ENCODE results near the gene SLC6A3. TPM values are rescaled to one million over a fixed set of nuclear protein-coding genes. Genes with fewer than 3 reads are reported as not detected.

SLC6A3 gene
- total RNA-seq, 1 experiment from 2014 or later = 0.05 TPM

- intact Hi-C loops (cut with micrococcal nuclease; ENCODE audit: unreplicated experiment) (no loop called here), in situ Hi-C loops (cut with HindIII; ENCODE audit: low pct_unique_long_range_greater_than_20kb, low sequenced_read_pairs) (no loop called here)
- Histone ChIP-seq H3K27ac (ENCODE audit: low read length) (no peak overlapping the region), H3K4me1 (ENCODE audit: control insufficient read depth, insufficient read depth, low read length) (no peaks in the 10 kb centered on the region), H3K9me3 (ENCODE audit: control insufficient read depth, insufficient read depth, low read depth, low read length) (peaks cover 12% of the 10 kb centered on the region; the same call in 1 of the 2 replicates), H3K4me3 (ENCODE audit: low read depth in 2 of 2, low read length in 2 of 2) (no peak overlapping the region), H3K36me3 (ENCODE audit: control insufficient read depth, insufficient read depth, low read length) (no peaks in the 10 kb centered on the region), H3K27me3 (ENCODE audit: control insufficient read depth, insufficient read depth, low read length) (no peaks in the 10 kb centered on the region)
- no peak for ATAC-seq
- DNase-seq (ENCODE audit: low read depth, low spot score) = no peak
- POLR2A ChIA-PET = no interaction called here
- CTCF ChIA-PET = no interaction called here
- BruUV-seq (replicated peaks) = no TSS peak
- no peak for TF ChIP-seq REST (IDR thresholded peaks at IDR 0.05; ENCODE audit: insufficient read depth in 1 of 2, low read depth in 2 of 2, low read length in 1 of 2)
- TF ChIP-seq TCF7L2 (IDR thresholded peaks at IDR 0.05; ENCODE audit: low read depth, low read length) = no peak
- no peak for TF ChIP-seq SIN3A (IDR thresholded peaks at IDR 0.05; ENCODE audit: borderline replicate concordance, insufficient read depth, low read depth, low read length)
- TF ChIP-seq POLR2AphosphoS5 (IDR thresholded peaks at IDR 0.05; ENCODE audit: low read depth, low read length) = no peak
- TF ChIP-seq CTCF (IDR thresholded peaks at IDR 0.05) = no peak
Measured at GRCh38 chr5:1431021-1431811, 14.0 kb downstream of the SLC6A3 start.

DNA sequence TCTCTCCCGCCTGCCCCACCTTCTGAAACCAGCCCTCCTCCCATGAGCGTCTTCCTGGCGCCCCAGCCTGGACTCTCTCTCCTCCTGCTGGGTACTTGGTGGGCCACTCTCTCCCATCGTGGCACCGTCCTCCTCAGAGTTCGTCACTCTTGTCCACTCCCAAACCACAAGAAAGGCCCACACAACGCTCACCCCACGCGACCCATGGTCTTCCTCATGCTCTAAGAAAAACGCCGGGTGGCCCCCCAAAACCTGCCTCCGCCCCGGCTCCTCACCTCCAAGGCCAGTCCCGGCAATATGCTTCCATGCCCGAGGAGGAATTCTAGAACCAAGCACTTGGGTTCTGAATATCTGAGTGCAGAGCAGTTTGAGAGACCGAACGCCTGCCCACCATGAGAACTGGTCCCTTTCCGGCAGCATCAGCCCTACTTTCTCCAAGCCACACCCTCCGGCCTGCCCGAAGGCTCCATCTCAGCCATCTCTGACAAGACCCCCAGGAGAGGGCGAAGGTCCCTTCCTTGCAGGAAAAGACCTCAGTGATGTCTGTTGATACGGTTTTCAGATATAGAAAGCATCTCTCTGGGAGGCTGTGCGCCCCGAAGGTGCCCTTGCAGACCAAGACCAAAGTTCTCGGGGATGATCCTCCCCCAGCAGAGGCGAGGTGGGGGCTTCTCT, 15.0 kb downstream of the SLC6A3 start:
- H3K27ac ChIP-seq (ENCODE audit: low read length) = no peak overlapping the region
- TF ChIP-seq CTCF (IDR thresholded peaks at IDR 0.05) (no peak), TCF7L2 (IDR thresholded peaks at IDR 0.05; ENCODE audit: low read depth, low read length) (no peak), POLR2AphosphoS5 (IDR thresholded peaks at IDR 0.05; ENCODE audit: low read depth, low read length) (no peak), REST (IDR thresholded peaks at IDR 0.05; ENCODE audit: insufficient read depth in 1 of 2, low read depth in 2 of 2, low read length in 1 of 2) (no peak), SIN3A (IDR thresholded peaks at IDR 0.05; ENCODE audit: borderline replicate concordance, insufficient read depth, low read depth, low read length) (no peak)
- no peak overlapping the region for H3K4me3 ChIP-seq (ENCODE audit: low read depth in 2 of 2, low read length in 2 of 2)
- no peaks in the 10 kb centered on the region for H3K36me3 ChIP-seq (ENCODE audit: control insufficient read depth, insufficient read depth, low read length)
- intact Hi-C loops (cut with micrococcal nuclease; ENCODE audit: unreplicated experiment) = no loop called here
- in situ Hi-C loops (cut with HindIII; ENCODE audit: low pct_unique_long_range_greater_than_20kb, low sequenced_read_pairs) = no loop called here
- ChIA-PET POLR2A (no interaction called here), CTCF (no interaction called here)
- ATAC-seq (no peak), DNase-seq (ENCODE audit: low read depth, low spot score) (no peak)
- H3K27me3 ChIP-seq (ENCODE audit: control insufficient read depth, insufficient read depth, low read length) = no peaks in the 10 kb centered on the region
- no TSS peak for BruUV-seq (replicated peaks)
- H3K9me3 ChIP-seq (ENCODE audit: control insufficient read depth, insufficient read depth, low read depth, low read length) = peaks cover 12% of the 10 kb centered on the region; the same call in 1 of the 2 replicates
- H3K4me1 ChIP-seq (ENCODE audit: control insufficient read depth, insufficient read depth, low read length) = no peaks in the 10 kb centered on the region

Measured in Panc1 (cell line).